Activated CD8-positive, alpha-beta memory T cell treated with anti-CD3 and anti-CD28 coated beads for 36 hours (primary cell): ENCODE measurements around the gene NYAP2. TPM values are rescaled to one million over a fixed set of nuclear protein-coding genes. Genes with fewer than 3 reads are reported as not detected.

Source experiments
- CTCF ChIA-PET: fragments of 350-600 bp; sonication (Branson Sonifier 250); formaldehyde crosslinking; loops from one replicate; lab custom pipeline; 2021; ENCODE audit warnings: antibody characterized with exemption; lab: Charles Lee
- POLR2A ChIA-PET: fragments of 350-600 bp; sonication (Branson Sonifier 250); formaldehyde crosslinking; loops from one replicate; lab custom pipeline; 2021; ENCODE audit warnings: antibody characterized with exemption; lab: Charles Lee
- total RNA-seq, 2 experiments: library from RNA; stranded (reverse); gene quantifications; one replicate each; pipeline ENCODE4 v1.2.3, GENCODE V29; 2021

NYAP2 gene
- total RNA-seq, 2 experiments from 2014 or later: not detected

DNA sequence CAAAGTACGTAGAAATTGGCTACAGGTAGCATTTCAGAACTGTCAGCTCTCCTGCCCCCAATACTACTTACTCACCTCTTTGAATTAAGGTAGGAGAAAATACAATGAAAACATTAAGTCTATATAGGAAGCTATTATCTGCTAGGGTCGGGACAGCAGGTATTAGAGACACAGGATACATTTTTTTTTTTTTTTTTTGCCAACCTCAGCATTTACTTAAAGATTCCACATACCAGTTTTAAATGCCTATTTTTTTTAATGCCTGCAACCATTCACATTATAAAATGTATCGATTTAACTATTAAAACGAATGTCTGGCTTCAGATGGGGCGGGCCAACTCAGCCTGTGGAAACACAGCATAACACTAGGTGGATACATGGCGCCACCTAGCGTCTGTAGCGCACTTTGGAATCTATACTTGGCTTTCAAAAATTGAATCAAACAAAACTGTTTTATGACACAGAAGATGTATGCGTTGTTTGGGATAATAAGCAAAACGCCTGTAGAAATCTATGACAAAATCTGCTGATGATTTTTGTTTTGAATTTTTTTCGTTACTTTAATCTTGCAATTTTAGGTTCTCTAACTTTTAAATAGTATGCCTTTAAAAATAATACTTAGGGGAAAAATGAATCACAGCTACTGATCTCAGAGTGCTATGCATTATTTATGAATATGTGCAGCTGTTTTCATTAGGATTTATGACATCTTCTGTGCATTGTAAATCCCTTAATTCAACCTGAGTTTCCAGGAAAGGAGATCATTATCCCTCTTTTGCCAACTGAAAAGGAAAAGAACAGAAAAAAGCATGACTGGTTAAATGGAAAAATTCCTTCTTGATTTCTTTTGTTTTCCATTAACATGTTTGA, 261.0 kb downstream of the NYAP2 start:
- CTCF ChIA-PET: interaction anchor here (0.6 to 1.2 kb wide), 8 partner anchors 22 to 1167 kb away, joined by 3 to 4 read pairs (median 4); no protein-coding TSS in a partner anchor
- POLR2A ChIA-PET: no interaction called here

DNA sequence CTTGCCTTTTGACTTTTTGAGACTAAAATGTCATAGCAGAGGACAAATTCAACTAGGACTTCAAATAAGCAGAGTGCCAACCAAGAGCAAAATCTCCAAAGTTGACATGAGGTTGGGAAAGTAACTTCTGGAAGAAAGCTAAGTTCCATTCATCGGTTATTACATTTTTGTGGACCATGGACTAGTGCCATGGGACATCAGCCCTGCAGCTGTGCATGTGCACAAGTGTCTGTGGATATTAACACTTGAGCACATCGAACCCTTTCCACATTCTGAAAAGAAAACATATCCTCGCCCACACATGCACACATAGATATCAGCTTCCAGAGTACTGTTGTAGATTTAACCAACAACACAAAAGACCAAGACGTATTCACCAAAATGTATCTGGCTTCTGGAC, 262.6 kb downstream of the NYAP2 start:
- ChIA-PET POLR2A (no interaction called here), CTCF (no interaction called here)

DNA sequence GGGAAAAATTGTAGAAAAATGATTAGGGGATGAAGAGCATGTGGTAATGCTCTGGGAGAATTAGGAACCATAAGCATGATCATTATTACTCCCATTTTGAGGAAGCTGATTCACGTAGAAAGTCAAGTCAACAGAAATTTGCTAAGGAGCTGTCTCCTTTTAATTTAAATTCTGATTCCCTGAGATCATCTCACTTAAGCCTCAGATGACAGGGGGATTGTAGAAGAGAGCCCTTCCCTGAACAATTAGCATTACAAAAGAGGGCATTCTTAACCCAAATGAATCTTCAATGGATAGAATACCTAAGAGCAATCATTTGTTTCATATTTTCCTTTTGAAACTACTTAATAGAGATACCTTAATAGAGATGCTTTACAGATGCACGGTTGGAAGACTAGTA, 267.9 kb downstream of the NYAP2 start:
- ChIA-PET CTCF (no interaction called here), POLR2A (no interaction called here)

DNA sequence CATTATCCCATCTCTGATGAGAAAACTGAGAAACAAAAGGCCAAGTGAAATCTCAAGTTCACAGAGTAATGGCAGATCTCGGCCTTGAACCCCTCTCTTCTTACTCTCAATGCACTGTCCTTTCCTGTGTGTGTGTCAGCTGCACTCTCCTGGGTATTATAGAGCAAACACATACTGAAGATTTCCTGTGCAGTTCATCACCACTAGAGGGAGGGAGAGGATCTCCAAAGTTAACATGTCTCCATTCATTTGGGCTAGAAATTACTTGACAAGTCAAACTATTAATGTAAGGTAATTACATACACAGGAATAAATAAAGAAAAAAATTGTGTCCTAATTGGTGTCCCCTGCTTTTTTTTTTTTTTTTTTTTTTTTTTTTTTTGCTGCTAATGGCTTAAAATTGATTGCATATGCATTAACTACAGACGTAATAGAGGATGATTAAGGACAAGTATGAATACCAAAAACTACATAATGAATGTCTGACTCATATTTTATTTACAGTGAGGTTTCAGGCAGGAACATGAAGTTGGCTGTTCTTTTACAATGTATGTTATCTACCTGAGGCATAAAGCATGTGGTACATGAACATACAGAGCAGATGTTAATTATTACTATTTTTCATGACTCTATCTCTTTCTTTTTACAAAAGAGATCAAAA, 269.2 kb downstream of the NYAP2 start:
- CTCF ChIA-PET: no interaction called here
- POLR2A ChIA-PET: no interaction called here

DNA sequence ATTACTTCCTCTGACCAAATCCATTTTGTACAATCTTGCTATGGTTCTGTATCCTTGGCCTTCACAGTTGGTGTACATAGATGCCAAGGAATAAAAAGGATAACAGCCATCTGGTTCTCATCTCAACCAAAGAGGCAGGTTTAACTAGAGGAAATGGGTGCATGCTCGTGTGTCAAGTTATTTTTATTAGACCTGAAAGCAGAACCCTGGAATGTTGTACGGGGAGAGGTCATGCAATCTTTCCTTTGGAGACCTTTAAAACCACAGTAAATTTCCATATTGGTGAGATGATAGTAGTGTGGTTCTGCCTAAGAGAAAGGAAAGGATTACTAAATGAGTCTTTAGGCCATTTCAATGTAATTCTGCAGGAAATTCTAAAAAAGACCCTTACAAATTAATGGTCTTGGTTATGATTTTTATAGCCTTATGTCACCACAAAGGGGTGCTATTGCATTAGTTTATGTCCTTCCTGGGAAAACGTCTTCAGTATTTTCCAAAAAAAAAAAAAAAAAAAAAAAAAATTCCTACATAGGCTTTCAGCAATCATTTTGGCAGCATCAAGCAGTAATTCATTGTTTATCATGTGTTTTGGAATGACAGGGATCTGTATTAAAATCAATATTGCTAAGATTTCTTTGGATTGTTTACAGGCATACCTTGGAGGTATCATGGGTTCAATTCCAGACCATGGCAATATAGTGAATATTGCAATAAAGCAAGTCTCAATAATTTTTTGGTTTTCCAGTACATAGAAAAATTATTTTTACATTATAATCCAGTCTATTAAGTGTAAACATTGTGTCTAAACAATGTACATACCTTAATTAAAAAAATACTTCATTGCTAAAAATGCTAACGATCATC, 270.8 kb downstream of the NYAP2 start:
- ChIA-PET POLR2A (no interaction called here), CTCF (no interaction called here)

DNA sequence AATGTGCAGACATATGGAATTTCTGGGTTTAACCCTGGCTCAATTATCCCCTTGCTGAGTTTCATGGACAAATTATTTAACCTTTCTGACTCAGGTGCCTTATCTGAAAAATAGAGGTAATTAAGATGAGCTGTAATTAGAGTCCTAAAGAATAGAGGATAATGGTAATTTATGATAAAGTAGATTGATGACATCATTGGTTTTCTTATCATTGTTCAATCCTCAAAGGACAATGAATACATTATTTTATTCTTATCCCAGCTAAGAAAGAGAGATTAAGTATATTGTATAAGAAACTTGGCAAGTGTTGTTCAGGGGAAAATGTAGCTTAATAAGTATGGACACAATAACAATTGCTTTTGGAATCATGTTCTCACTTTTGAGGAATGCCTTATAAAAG, 279.3 kb downstream of the NYAP2 start:
- POLR2A ChIA-PET: no interaction called here
- CTCF ChIA-PET: no interaction called here

DNA sequence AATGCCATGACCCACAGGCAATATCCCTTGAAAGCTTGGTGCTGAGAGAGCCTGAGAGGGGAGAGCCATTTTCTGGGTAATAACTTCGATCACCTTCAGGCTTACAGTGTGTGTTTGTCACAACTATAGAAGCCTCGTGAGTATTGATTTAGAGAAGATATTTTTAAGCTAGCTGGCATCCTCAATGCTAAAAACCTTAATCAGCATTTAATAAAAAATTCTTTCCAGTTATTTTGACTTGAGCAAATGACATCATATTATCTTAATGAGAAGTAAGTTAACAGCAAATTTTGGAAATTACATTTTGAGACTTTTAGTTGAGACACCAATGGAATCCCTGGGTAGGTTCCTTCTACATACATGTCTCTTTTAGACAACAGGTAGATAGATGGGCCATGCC, 283.7 kb downstream of the NYAP2 start:
- POLR2A ChIA-PET: no interaction called here
- CTCF ChIA-PET: no interaction called here

DNA sequence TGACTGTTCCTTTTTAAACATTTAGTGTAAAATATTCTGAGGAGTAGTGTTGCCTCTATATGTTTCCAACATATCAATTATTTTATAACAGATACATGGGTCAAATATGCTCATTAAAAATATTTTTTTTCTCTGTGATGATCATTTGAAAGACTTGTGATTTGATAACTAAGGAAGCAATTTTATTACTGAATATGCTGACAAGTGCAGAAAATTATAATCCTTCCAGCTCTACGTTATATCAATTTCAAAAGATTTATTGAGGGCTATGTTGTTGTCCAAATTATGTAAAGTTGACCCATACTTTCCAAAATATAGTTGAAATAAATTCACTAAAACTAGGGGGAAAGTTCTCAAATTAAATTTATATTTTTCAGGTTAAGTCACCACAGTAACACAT, 290.6 kb downstream of the NYAP2 start:
- ChIA-PET POLR2A (no interaction called here), CTCF (no interaction called here)

DNA sequence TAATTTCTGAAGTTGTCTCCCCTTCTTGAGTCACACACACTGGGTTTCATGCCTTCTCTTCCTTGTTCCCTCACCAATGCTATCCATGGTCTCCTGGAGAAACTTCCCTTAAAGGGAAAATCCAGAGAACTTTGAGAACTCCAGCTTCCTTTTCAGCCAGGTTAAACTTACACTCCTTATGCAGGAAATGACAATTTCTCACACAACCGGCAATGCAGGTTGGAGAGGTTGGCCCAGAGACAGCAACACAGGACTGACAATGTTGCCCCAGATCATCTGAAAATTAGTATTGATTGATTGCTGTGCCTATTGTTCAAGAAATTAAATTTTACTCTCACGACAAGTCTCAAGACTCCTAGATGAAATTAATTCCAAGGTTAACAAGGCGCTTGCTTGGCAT, 292.2 kb downstream of the NYAP2 start:
- POLR2A ChIA-PET: no interaction called here
- CTCF ChIA-PET: no interaction called here

DNA sequence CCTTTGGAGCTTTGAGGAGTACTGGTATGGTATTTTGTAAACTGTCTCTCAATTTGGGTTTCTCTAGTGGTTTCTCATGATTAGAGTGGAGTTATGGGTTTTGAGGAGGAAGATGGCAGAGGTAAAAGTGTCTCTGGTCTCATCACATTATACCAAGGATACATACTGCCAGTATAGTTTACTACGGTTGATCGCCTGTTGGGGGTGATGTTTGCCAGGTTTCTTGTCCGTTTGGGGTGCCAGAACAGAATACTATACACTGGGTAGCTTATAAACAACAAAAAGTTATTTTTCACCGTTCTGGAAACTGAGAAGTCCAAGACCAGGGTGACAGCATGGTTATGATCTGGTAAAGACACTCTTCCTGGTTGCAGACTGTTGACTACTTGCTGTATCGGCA, 293.7 kb downstream of the NYAP2 start:
- ChIA-PET POLR2A (no interaction called here), CTCF (no interaction called here)

DNA sequence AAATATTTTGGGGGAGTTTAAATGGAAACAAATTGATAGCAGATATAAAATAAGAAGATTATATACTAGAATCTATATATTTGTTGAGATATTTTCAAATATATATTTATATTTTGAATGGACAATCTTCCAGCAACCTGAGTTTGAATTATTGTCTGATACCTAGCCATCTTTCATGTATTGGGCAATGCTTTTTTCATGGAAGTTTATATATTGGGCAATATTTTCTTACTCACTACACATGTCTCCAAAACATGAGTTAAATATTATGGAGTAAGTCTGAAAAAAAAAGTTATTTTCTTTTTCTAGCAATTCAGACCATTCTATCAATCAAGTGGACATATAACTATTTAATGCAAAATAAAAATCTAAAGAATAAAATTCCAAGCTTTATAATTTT, 295.2 kb downstream of the NYAP2 start:
- POLR2A ChIA-PET: no interaction called here
- CTCF ChIA-PET: no interaction called here

DNA sequence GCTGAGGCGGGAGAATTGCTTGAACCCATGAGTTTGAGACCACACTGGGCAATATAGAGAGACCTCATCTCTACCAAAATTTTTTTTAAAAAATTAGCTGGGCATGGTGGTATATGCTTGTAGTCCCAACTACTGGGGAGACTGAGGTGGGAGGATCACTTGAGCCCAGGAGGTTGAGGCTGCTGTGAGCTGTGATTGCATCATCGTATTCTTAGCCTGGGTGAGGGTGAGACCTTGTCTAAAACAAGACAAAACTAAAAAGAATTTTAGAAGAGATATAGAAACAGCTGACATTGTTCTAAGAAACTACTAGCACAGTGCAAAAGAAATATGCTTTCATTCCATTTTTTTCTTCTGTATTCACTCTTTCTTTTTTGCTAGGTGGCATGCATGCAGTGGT, 298.4 kb downstream of the NYAP2 start:
- POLR2A ChIA-PET: no interaction called here

More for the DNA sequence above, 298.4 kb downstream of the NYAP2 start:
- CTCF ChIA-PET: no interaction called here
